Measurements from ENCODE around the gene BTBD2. TPM values are rescaled to one million over a fixed set of nuclear protein-coding genes. Genes with fewer than 3 reads are reported as not detected.

BTBD2 gene
- total and polyA plus RNA-seq, 2 experiments from 2014 or later = 56.4 to 76.0 TPM

- H3K79me2 ChIP-seq = peaks cover 10% of the 10 kb centered on the region
- H3K9me3 ChIP-seq (ENCODE audit: low read depth) = no peaks in the 10 kb centered on the region
- WGBS (ENCODE audit: low lambda C conversion rate, missing lambda C conversion rate) = 2% methylated on average over 26 of the region's 55 CpGs
- no peaks in the 10 kb centered on the region for H3K9me2 ChIP-seq (replicated peaks; ENCODE audit: insufficient read depth)
- no peaks in the 10 kb centered on the region for H4K20me1 ChIP-seq (ENCODE audit: insufficient read depth, poor library complexity, severe bottlenecking)
- peak; percentile 87 for DNase-seq (ENCODE audit: low spot score)
- peak overlapping the region; percentile 84 for H3K4me2 ChIP-seq
- no peaks in the 10 kb centered on the region for H3K36me3 ChIP-seq (replicated peaks; ENCODE audit: insufficient read depth, low read depth)
- no peaks in the 10 kb centered on the region for H3K27me3 ChIP-seq
- H3K4me3 ChIP-seq = peak overlapping the region; percentile 15
- H2AFZ ChIP-seq = no peak overlapping the region
- TF ChIP-seq CTCF (IDR thresholded peaks at IDR 0.05; ENCODE audit: poor library complexity) (no peak), EZH2 (IDR thresholded peaks at IDR 0.05; ENCODE audit: borderline replicate concordance) (no peak), EZH2phosphoT487 (IDR thresholded peaks at IDR 0.05; ENCODE audit: low read depth, severe bottlenecking, unreplicated experiment) (no peak)
- H3K4me1 ChIP-seq (ENCODE audit: insufficient read depth) = peaks cover 34% of the 10 kb centered on the region
- peak overlapping the region; percentile 97 for H3K27ac ChIP-seq
Observed at GRCh38 chr19:2060884-2061494, 45.5 kb upstream of the BTBD2 start.

GRCh38 chr19:2059422-2060201 is 44.1 kb upstream of the BTBD2 start:
- Histone ChIP-seq H3K27ac (peak overlapping the region; percentile 97), H3K79me2 (peaks cover 10% of the 10 kb centered on the region), H3K27me3 (no peaks in the 10 kb centered on the region), H3K9me2 (replicated peaks; ENCODE audit: insufficient read depth) (no peaks in the 10 kb centered on the region), H3K4me1 (ENCODE audit: insufficient read depth) (peaks cover 39% of the 10 kb centered on the region), H3K4me2 (peak overlapping the region; percentile 84), H2AFZ (no peak overlapping the region), H4K20me1 (ENCODE audit: insufficient read depth, poor library complexity, severe bottlenecking) (no peaks in the 10 kb centered on the region), H3K9me3 (ENCODE audit: low read depth) (no peaks in the 10 kb centered on the region), H3K4me3 (no peak overlapping the region), H3K36me3 (replicated peaks; ENCODE audit: insufficient read depth, low read depth) (no peaks in the 10 kb centered on the region)
- 46% methylated on average over 24 of the region's 24 CpGs for WGBS (ENCODE audit: low lambda C conversion rate, missing lambda C conversion rate)
- peak; percentile 86 for DNase-seq (ENCODE audit: low spot score)
- TF ChIP-seq EZH2 (IDR thresholded peaks at IDR 0.05; ENCODE audit: borderline replicate concordance) (no peak), CTCF (IDR thresholded peaks at IDR 0.05; ENCODE audit: poor library complexity) (no peak), EZH2phosphoT487 (IDR thresholded peaks at IDR 0.05; ENCODE audit: low read depth, severe bottlenecking, unreplicated experiment) (no peak)

- Histone ChIP-seq H3K27me3 (no peaks in the 10 kb centered on the region), H3K27ac (peak overlapping the region; percentile 97), H3K9me3 (ENCODE audit: low read depth) (no peaks in the 10 kb centered on the region), H3K79me2 (peaks cover 10% of the 10 kb centered on the region), H4K20me1 (ENCODE audit: insufficient read depth, poor library complexity, severe bottlenecking) (no peaks in the 10 kb centered on the region), H3K36me3 (replicated peaks; ENCODE audit: insufficient read depth, low read depth) (no peaks in the 10 kb centered on the region), H3K4me1 (ENCODE audit: insufficient read depth) (peaks cover 39% of the 10 kb centered on the region), H3K9me2 (replicated peaks; ENCODE audit: insufficient read depth) (no peaks in the 10 kb centered on the region), H3K4me3 (no peak overlapping the region), H3K4me2 (peak overlapping the region; percentile 84), H2AFZ (no peak overlapping the region)
- WGBS (ENCODE audit: low lambda C conversion rate, missing lambda C conversion rate) = 90% methylated on average over 27 of the region's 27 CpGs
- DNase-seq (ENCODE audit: low spot score) = no peak
- TF ChIP-seq EZH2 (IDR thresholded peaks at IDR 0.05; ENCODE audit: borderline replicate concordance) (no peak), CTCF (IDR thresholded peaks at IDR 0.05; ENCODE audit: poor library complexity) (no peak)
Observed at GRCh38 chr19:2058570-2059421, 43.3 kb upstream of the BTBD2 start.

Measured in hepatocyte (in vitro differentiated cells).